GM23248 (cell line): Measurements from ENCODE around the gene RERE.

Experiments
- EZH2 ChIP-seq: fragments of 200-600 bp; sonication (generic); IDR thresholded peaks from 2 replicates; pipeline ENCODE4 v1.6.1; 2018; ENCODE audit warnings: antibody characterized with exemption, mild to moderate bottlenecking; ENCODE audit not compliant: insufficient read depth, poor library complexity, severe bottlenecking
- EZH2phosphoT487 ChIP-seq: fragments of 200-600 bp; sonication (generic); IDR thresholded peaks from 2 replicates; pipeline ENCODE4 v1.6.1; 2018; ENCODE audit warnings: antibody characterized with exemption, moderate library complexity, mild to moderate bottlenecking, low read depth; ENCODE audit not compliant: insufficient read depth

GRCh38 chr1:8324176-8324810, 493.1 kb downstream of the RERE start:
- no peak for TF ChIP-seq EZH2
- no peak for TF ChIP-seq EZH2phosphoT487
